Karpas-422 (cell line): Measurements from ENCODE around the gene HMGB4. TPM values are rescaled to one million over a fixed set of nuclear protein-coding genes. Genes with fewer than 3 reads are reported as not detected.

Experiments used
- DNase-seq: peaks from one replicate; pipeline ENCODE4 v3.0.0-alpha.2; 2015
- H2AFZ ChIP-seq: fragments of 200-600 bp; sonication (generic); 2 replicates; pipeline ENCODE4 v1.6.1; 2014; ENCODE audit warnings: antibody characterized with exemption, low read length, mixed read lengths
- H3K27ac ChIP-seq: fragments of 200-600 bp; sonication (generic); 2 replicates; pipeline ENCODE4 v1.5.1; 2014; ENCODE audit warnings: mild to moderate bottlenecking, low read length, moderate library complexity
- H3K27me3 ChIP-seq: fragments of 200-600 bp; sonication (generic); 2 replicates; pipeline ENCODE4 v1.6.1; 2014; ENCODE audit warnings: low read length, mixed read lengths
- H3K36me3 ChIP-seq: fragments of 200-600 bp; sonication (generic); 2 replicates; pipeline ENCODE4 v1.6.1; 2014; ENCODE audit warnings: low read length, mixed read lengths; ENCODE audit not compliant: insufficient read depth
- H3K4me1 ChIP-seq: fragments of 200-600 bp; sonication (generic); 2 replicates; pipeline ENCODE4 v1.6.1; 2014; ENCODE audit warnings: mild to moderate bottlenecking, low read length, mixed read lengths
- H3K4me2 ChIP-seq: fragments of 200-600 bp; sonication (generic); 2 replicates; pipeline ENCODE4 v1.6.1; 2014; ENCODE audit warnings: low read length, low read depth, mild to moderate bottlenecking; ENCODE audit not compliant: poor library complexity, severe bottlenecking
- H3K4me3 ChIP-seq: fragments of 200-600 bp; sonication (generic); 2 replicates; pipeline ENCODE4 v1.5.1; 2014; ENCODE audit warnings: mild to moderate bottlenecking, antibody characterized with exemption, low read length, mixed read lengths
- H3K79me2 ChIP-seq: fragments of 200-600 bp; sonication (generic); 2 replicates; pipeline ENCODE4 v1.6.1; 2014; ENCODE audit warnings: mild to moderate bottlenecking, low read length, mixed read lengths
- H3K9ac ChIP-seq: fragments of 200-600 bp; sonication (generic); 2 replicates; pipeline ENCODE4 v1.6.0; 2014; ENCODE audit warnings: low read length
- H3K9me2 ChIP-seq: fragments of 200-600 bp; sonication (generic), shearing (Covaris generic); replicated peaks from 2 replicates; pipeline ENCODE4 v1.6.0; 2014; ENCODE audit warnings: mild to moderate bottlenecking, low read length, moderate library complexity; ENCODE audit not compliant: insufficient read depth
- H3K9me3 ChIP-seq: fragments of 300-700, 200-600 bp; sonication (generic); 2 replicates; pipeline ENCODE4 v1.6.1; 2014; ENCODE audit warnings: low read length, mixed read lengths
- H4K20me1 ChIP-seq: fragments of 200-600 bp; sonication (generic); 2 replicates; pipeline ENCODE4 v1.6.1; 2014; ENCODE audit warnings: mild to moderate bottlenecking, antibody characterized with exemption, low read length, low read depth; ENCODE audit not compliant: insufficient read depth
- total RNA-seq: library from RNA; depleted of rRNA; stranded (reverse); fragments of >200 nt; shearing (Covaris generic); gene quantifications from 2 replicates; pipeline ENCODE4 v1.2.3, GENCODE V29; 2014; ENCODE audit warnings: low replicate concordance

HMGB4 gene
- total RNA-seq, 1 experiment from 2014 or later = not detected

GRCh38 chr1:33828059-33828458 lies 35.8 kb upstream of the HMGB4 start:
- no peaks in the 10 kb centered on the region for H3K9me3 ChIP-seq
- no peak overlapping the region for H2AFZ ChIP-seq
- H3K9ac ChIP-seq = no peak overlapping the region
- no peaks in the 10 kb centered on the region for H3K36me3 ChIP-seq
- no peak overlapping the region for H3K4me2 ChIP-seq
- H4K20me1 ChIP-seq = no peaks in the 10 kb centered on the region
- H3K27ac ChIP-seq = no peak overlapping the region
- no peak for DNase-seq
- no peaks in the 10 kb centered on the region for H3K79me2 ChIP-seq
- H3K27me3 ChIP-seq = 0 out of 2 replicates have a peak, but pooled peaks cover 3% of the 10 kb centered on the region
- H3K4me1 ChIP-seq = no peaks in the 10 kb centered on the region; the same call in none of the 2 replicates
- H3K4me3 ChIP-seq = no peak overlapping the region
- no peaks in the 10 kb centered on the region for H3K9me2 ChIP-seq

DNA sequence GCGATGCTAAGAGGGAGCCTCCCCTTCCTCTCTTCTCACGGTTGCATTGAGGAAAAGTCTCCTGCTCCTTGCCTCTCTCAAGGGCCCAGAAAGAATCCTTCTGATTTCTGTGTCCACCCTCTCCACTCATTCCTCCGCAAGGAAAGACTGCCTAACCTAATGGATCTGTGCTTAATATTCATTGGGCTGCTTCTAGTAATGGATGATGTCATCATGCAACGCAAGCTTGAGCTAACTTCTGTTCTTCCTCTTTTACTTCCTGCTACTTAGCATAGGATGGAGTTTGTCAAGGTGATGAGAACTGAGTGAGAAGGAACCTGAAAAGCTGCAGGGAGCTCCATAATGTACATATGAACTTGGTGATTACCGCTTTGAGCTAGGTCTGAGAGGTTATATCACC lies 35.2 kb upstream of the HMGB4 start:
- no peak overlapping the region for H2AFZ ChIP-seq
- no peak overlapping the region for H3K4me2 ChIP-seq
- no peaks in the 10 kb centered on the region for H3K9me3 ChIP-seq
- H3K36me3 ChIP-seq = no peaks in the 10 kb centered on the region
- no peak overlapping the region for H3K9ac ChIP-seq
- no peaks in the 10 kb centered on the region for H3K79me2 ChIP-seq
- no peaks in the 10 kb centered on the region; the same call in 1 of the 2 replicates for H3K4me1 ChIP-seq
- DNase-seq = peak; percentile 45
- H3K9me2 ChIP-seq = no peaks in the 10 kb centered on the region
- H3K27me3 ChIP-seq = 0 out of 2 replicates have a peak, but pooled peaks cover 3% of the 10 kb centered on the region
- H3K27ac ChIP-seq = no peak overlapping the region
- H4K20me1 ChIP-seq = no peaks in the 10 kb centered on the region
- H3K4me3 ChIP-seq = no peak overlapping the region

GRCh38 chr1:33836911-33837310 lies 27.0 kb upstream of the HMGB4 start:
- H3K9me3 ChIP-seq = no peaks in the 10 kb centered on the region
- H3K4me1 ChIP-seq = no peaks in the 10 kb centered on the region
- no peak overlapping the region for H3K27ac ChIP-seq
- no peaks in the 10 kb centered on the region for H3K9me2 ChIP-seq
- H2AFZ ChIP-seq = no peak overlapping the region
- DNase-seq = no peak
- no peak overlapping the region for H3K9ac ChIP-seq
- H4K20me1 ChIP-seq = no peaks in the 10 kb centered on the region
- no peaks in the 10 kb centered on the region for H3K36me3 ChIP-seq
- no peak overlapping the region for H3K4me2 ChIP-seq
- no peak overlapping the region for H3K4me3 ChIP-seq
- H3K27me3 ChIP-seq = no peaks in the 10 kb centered on the region
- H3K79me2 ChIP-seq = no peaks in the 10 kb centered on the region

DNA sequence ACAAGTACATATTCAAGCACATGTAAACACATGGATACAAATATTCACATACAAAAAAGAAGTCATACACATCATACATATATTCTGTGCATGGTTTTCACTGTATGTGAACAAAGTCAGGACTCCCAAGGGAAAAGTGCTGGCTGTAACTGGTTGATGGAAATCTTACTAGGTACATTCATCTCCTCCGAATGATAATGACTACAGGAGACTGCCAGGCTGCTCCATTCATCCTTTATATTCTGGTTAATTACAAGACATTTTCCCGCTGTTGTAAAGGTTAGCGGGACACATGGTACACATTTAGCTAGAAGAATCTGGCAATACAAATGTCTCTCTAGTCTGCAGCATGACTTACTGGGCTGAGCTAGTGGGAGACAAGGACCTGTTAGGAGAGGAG lies 26.2 kb upstream of the HMGB4 start:
- Histone ChIP-seq H3K9ac (no peak overlapping the region), H3K9me2 (no peaks in the 10 kb centered on the region), H3K27me3 (no peaks in the 10 kb centered on the region), H2AFZ (no peak overlapping the region), H3K27ac (no peak overlapping the region), H3K79me2 (no peaks in the 10 kb centered on the region), H3K9me3 (no peaks in the 10 kb centered on the region), H3K4me1 (no peaks in the 10 kb centered on the region), H4K20me1 (no peaks in the 10 kb centered on the region), H3K4me2 (no peak overlapping the region), H3K36me3 (no peaks in the 10 kb centered on the region), H3K4me3 (no peak overlapping the region)
- DNase-seq = no peak

DNA sequence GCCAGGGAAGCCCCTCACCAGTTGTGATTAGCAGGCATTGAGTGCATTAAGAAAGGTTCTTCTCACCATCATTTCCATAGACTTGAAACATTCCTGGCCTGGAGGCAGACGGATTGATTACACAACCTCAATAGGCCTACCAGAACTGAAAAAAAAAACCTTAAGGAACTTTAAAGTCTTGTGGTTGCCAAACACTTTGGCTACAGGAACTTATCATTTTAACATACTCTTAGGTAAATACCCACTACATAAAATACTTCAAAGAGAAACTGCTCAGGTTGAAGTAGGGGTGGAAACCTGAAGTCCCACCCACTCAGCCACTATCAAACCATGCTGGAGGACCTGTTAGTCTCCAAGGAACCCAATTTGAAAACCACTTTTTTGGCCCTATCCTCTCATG lies 22.4 kb upstream of the HMGB4 start:
- no peaks in the 10 kb centered on the region for H4K20me1 ChIP-seq
- H3K4me3 ChIP-seq = no peak overlapping the region
- no peaks in the 10 kb centered on the region for H3K36me3 ChIP-seq
- H3K9ac ChIP-seq = no peak overlapping the region
- H3K79me2 ChIP-seq = no peaks in the 10 kb centered on the region
- no peak for DNase-seq
- H3K4me2 ChIP-seq = no peak overlapping the region
- no peaks in the 10 kb centered on the region for H3K27me3 ChIP-seq
- no peak overlapping the region for H3K27ac ChIP-seq
- H3K4me1 ChIP-seq = peaks cover 2% of the 10 kb centered on the region
- H3K9me2 ChIP-seq = no peaks in the 10 kb centered on the region
- H2AFZ ChIP-seq = no peak overlapping the region
- H3K9me3 ChIP-seq = no peaks in the 10 kb centered on the region

- Histone ChIP-seq H3K79me2 (no peaks in the 10 kb centered on the region), H3K27me3 (no peaks in the 10 kb centered on the region), H3K9ac (no peak overlapping the region), H3K36me3 (no peaks in the 10 kb centered on the region), H3K4me1 (peaks cover 7% of the 10 kb centered on the region), H2AFZ (no peak overlapping the region), H4K20me1 (no peaks in the 10 kb centered on the region), H3K27ac (no peak overlapping the region), H3K9me2 (no peaks in the 10 kb centered on the region), H3K9me3 (no peaks in the 10 kb centered on the region), H3K4me3 (no peak overlapping the region), H3K4me2 (no peak overlapping the region)
- no peak for DNase-seq
Measured at GRCh38 chr1:33842348-33842747, 21.5 kb upstream of the HMGB4 start.

DNA sequence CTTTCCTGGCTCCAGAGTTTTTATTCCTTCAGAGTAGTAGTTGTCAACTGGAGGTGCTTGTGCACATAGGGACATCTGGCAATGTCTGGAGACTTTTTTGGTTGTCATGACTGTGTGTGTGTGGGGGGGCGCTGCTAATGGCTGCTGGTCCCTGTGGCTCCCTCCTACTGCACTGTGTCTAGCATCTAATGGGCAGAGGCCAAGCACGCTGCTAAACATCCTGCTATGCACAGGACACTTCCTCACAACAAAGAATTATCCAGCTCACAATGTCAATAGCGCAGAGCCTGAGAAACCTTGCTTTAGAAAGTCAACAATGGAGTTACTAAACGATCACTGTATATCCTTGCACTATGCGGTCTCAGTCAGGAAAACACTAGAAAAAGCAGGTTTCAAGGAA lies 19.7 kb upstream of the HMGB4 start:
- H3K4me2 ChIP-seq = no peak overlapping the region
- no peak for DNase-seq

GRCh38 chr1:33846861-33847260 lies 17.0 kb upstream of the HMGB4 start:
- no peak overlapping the region for H3K4me3 ChIP-seq
- no peaks in the 10 kb centered on the region for H3K9me3 ChIP-seq
- no peak overlapping the region for H3K9ac ChIP-seq
- no peaks in the 10 kb centered on the region for H3K36me3 ChIP-seq
- no peaks in the 10 kb centered on the region for H3K27me3 ChIP-seq
- H3K4me1 ChIP-seq = peaks cover 7% of the 10 kb centered on the region
- no peaks in the 10 kb centered on the region for H3K79me2 ChIP-seq
- no peaks in the 10 kb centered on the region for H3K9me2 ChIP-seq
- no peak for DNase-seq
- no peak overlapping the region for H3K4me2 ChIP-seq
- H2AFZ ChIP-seq = no peak overlapping the region
- H3K27ac ChIP-seq = no peak overlapping the region
- H4K20me1 ChIP-seq = no peaks in the 10 kb centered on the region

More for the DNA sequence above, 19.7 kb upstream of the HMGB4 start:
- Histone ChIP-seq H3K27me3 (no peaks in the 10 kb centered on the region), H3K9me2 (no peaks in the 10 kb centered on the region), H3K4me1 (peaks cover 7% of the 10 kb centered on the region), H3K9me3 (no peaks in the 10 kb centered on the region), H3K36me3 (no peaks in the 10 kb centered on the region), H3K27ac (no peak overlapping the region), H3K9ac (no peak overlapping the region), H3K79me2 (no peaks in the 10 kb centered on the region), H3K4me3 (no peak overlapping the region), H2AFZ (no peak overlapping the region), H4K20me1 (no peaks in the 10 kb centered on the region)
